ENCODE results near the gene TBC1D4.

TBC1D4 gene

DNA sequence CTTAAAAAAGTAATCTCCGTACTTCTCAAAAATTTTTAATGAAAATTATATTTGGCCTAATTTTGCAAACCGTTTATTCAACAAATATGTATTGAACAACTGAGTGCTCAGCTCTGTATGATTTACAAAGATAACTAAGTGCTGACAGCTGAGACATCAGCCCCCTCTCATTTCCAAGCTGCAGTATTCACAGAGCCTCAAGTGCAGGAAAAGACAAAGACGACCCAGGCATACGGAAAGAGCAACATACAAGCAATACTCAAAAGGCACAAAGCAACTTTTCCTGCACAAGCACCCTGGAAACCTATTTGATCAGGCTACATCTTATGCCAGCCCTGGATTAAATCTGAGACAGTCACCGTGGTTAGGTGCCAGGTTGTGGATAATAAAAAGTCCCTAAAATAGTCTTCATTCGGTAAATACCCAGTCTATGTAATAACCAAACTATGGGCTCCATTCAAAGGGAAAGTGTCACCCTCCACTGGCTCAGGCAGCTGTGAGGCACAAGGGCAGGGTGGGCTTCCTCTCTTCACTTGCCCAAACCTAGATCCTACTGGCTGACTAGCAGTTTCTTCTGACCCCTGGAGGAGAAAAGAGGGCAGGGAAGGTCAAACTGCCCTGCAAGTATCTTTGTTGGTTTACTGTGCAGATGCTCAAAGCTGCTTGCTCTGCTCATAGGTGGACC is 65.5 kb downstream of the TBC1D4 start:
- DNase-seq (ENCODE audit: low spot score), result no peak

DNA sequence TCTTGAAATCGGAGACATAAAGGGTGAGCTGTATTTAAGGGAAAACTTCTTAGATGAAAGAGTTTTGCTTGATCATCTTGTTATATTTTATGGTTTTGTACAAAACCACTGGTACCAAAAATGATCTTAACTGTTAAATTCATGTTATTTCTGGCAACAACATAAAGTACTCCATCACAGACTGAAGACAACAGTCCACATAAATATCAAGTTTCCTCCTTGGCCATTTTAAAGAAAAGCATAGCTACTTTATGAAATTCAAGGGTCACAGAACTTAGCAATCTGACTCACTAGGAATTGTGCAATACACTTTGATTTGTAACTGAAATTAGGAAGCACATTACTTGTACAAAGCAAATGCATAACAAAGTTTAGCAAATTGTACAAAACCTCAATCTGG is 66.3 kb downstream of the TBC1D4 start:
- peak; percentile 22 for DNase-seq (ENCODE audit: low spot score)

- no peak for DNase-seq (ENCODE audit: low spot score)
Measured at GRCh38 chr13:75415171-75415570, 66.8 kb downstream of the TBC1D4 start.

DNA sequence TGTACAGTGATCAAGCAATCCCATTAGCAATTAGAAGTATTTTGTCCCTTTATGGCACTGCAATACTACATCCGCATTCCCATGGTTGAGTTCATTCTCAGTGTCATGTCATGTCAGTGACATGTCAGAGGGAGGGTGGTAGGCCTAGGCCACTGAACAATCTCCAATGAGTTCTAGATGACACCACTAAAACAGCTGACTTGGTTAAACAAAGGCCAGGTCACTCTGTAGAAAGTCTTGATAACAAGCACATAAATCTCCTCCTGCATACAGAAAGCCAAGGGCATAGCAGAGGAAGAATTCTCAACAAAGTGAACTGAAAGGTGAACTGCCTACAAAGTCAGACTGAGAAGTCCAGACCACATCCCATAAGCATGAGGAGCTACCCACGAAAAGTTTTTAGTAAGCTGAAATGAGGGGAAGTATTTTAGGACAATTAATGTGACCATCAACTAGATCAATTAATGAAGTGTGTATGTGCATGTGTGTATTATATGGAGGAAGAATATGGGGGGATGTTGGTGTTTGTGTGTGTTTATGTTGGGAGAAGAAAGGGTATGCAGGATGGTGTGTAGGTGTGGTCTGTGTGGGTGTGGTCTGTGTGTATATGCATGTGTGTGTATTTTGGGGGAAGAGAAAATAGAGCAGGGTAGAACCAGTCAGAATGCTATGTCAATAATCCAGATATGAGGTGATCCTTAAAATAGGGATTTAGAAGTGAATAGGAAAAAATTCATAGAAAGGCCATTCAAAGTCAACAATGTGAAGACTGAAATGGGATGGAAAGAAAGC is 67.7 kb downstream of the TBC1D4 start:
- peak; percentile 8 for DNase-seq (ENCODE audit: low spot score)

- no peak for DNase-seq (ENCODE audit: low spot score)
Measured at GRCh38 chr13:75411924-75412537, 69.9 kb downstream of the TBC1D4 start.

GRCh38 chr13:75410207-75410606 is 71.8 kb downstream of the TBC1D4 start:
- DNase-seq (ENCODE audit: low spot score), result no peak

GRCh38 chr13:75407998-75408397 is 74.0 kb downstream of the TBC1D4 start:
- no peak for DNase-seq (ENCODE audit: low spot score)

GRCh38 chr13:75407473-75407872 is 74.5 kb downstream of the TBC1D4 start:
- no peak for DNase-seq (ENCODE audit: low spot score)

DNA sequence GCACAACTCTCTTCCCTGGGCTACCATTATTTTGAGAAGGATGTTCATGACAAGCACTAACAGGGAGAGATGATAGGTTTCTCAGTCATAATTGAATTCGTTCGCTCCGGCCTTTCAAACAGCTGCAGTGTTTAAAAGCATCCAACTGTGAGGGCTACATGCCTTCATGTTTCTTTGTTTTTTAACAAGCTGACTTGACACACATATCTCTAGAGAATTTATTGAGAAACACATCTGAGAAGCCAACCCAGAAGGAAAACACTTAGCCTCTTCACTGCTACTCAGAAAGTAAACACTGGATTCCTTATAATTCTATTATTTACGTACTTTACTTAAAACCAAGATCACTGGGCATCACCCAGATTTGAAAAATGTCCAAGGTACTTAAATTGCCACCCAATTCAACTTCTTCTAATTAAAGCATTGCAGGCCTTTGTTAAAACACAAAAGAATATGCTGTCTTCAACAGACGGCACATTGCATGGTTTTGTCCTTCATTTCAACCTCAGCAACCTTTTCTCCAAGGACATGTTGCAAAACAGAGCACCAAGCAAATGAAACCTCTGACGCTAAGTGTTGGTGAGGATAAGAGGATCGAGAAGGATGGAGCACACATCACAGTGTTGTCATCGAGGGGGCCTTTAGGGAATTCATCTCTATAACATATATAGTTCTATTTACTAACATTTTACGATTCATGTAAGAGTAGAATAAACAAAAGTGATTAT is 75.8 kb downstream of the TBC1D4 start:
- no peak for DNase-seq (ENCODE audit: low spot score)

GRCh38 chr13:75404726-75405125 is 77.2 kb downstream of the TBC1D4 start:
- no peak for DNase-seq (ENCODE audit: low spot score)

- DNase-seq (ENCODE audit: low spot score), result peak; percentile 28
Measured at GRCh38 chr13:75402787-75403186, 79.2 kb downstream of the TBC1D4 start.

DNA sequence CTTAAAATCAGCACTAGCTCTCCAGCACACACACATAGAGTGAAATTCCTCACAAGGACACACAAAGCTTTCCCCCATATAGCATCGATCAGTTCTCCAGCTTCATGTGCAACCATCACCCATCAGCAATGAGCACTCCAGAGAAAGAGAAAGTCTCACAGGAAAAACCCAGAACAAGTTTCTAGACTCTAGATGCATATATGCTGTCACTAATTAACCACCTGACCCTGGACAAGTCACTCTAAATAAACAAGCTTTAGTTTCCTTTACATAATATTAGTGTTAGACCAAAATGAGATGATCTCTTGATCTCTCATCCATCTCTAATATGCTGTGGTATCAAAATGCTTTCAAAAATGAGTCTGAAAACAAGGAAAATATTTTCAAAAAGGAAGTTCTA is 81.2 kb downstream of the TBC1D4 start:
- DNase-seq (ENCODE audit: low spot score), result peak; percentile 64

- no peak for DNase-seq (ENCODE audit: low spot score)
Measured at GRCh38 chr13:75399879-75400217, 82.1 kb downstream of the TBC1D4 start.

DNA sequence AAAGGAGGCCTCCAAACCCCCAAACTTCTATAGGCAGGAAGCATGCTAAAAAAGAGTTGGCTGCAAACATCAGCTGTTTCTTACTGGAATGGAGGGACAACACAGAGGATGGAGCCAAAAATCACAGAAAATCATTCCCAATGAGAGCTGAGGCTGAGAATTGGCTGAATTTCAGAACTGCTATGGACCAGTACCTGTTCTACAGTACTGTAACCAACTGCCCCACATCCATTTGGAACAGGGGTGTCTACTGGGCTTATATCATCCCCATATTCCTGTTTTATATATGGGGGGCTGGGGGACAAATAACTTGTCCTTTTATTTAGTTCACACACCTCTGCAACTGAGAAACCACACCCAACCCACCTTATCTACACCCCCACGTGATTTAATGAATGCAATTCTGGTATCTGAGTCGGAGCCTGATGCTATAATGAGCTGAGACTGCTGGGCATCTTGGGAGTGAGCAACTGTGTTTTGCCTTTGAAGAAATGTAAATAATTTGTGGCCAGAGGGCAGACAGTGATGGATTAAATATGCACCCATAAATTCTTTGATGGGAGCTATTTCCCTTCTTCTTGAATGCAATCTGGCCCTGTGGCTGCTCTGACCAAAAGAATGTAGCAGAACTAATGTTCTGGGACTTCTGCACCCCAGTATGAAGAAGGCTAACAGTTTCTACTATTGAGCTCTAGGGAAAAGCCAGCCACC is 82.6 kb downstream of the TBC1D4 start:
- peak; percentile 50 for DNase-seq (ENCODE audit: low spot score)

- no peak for DNase-seq (ENCODE audit: low spot score)
Measured at GRCh38 chr13:75398072-75398471, 83.9 kb downstream of the TBC1D4 start.

DNA sequence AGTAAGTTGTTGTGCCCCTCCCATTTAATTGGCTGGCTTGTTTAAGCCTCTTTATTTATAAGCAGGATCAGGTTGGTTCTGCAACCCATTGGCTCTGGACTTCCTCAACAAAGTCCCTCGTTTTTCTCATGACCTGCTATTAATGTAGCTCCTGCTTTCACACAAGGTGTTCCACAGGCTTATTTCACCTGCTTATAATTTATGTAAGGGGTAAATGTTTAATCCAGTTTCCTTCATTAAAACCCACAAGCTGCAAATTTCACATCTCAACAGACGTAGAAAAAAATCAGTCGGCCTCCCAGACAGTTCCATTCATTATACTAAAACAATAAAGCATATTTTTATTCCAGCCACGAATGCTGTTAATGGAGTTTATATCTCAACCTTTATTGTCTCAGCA is 86.1 kb downstream of the TBC1D4 start:
- DNase-seq (ENCODE audit: low spot score), result peak; percentile 11

- DNase-seq (ENCODE audit: low spot score), result no peak
Measured at GRCh38 chr13:75395066-75395465, 86.9 kb downstream of the TBC1D4 start.

GRCh38 chr13:75393839-75394520 is 88.0 kb downstream of the TBC1D4 start:
- DNase-seq (ENCODE audit: low spot score), result no peak

- DNase-seq (ENCODE audit: low spot score), result no peak
Measured at GRCh38 chr13:75391432-75392100, 90.4 kb downstream of the TBC1D4 start.

DNA sequence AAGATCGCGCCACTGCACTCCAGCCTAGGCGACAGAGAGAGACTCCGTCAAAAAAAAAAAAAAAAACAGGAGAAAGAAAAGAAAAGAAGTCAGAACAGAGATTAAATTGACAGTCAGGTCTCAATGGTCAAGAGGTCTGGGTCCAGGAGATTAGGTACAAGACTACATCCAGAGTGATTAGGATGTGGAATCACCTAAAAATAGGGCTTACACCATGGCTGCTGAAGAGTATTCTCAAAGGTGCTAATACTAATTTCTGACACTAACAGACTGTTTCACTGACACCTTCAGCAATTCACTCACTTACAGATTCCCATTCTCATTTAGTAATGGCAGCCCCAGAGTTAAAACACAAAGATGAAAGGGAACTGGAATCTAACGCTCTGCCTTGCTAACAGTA is 91.7 kb downstream of the TBC1D4 start:
- no peak for DNase-seq (ENCODE audit: low spot score)

- no peak for DNase-seq (ENCODE audit: low spot score)
Measured at GRCh38 chr13:75385708-75386083, 96.3 kb downstream of the TBC1D4 start.
